H9 (cell line): ENCODE measurements around the gene IGDCC3. TPM values are rescaled to one million over a fixed set of nuclear protein-coding genes. Genes with fewer than 3 reads are reported as not detected.

Experiments used
- DNase-seq: peaks from one replicate; pipeline ENCODE4 v3.0.0-alpha.2; 2017
- H2AFZ ChIP-seq: one replicate; pipeline ENCODE4 v1.6.1; 2013; ENCODE audit warnings: mild to moderate bottlenecking, low read length, control low read depth, moderate library complexity
- H2AK5ac ChIP-seq: 2 replicates; pipeline ENCODE4 v1.6.1; 2013; ENCODE audit warnings: low read length, control low read depth, mixed read lengths; ENCODE audit not compliant: insufficient read length
- H2BK120ac ChIP-seq: one replicate; pipeline ENCODE4 v1.6.1; 2013; ENCODE audit warnings: low read depth, mild to moderate bottlenecking, low read length, control low read depth, inconsistent platforms; ENCODE audit not compliant: poor library complexity, severe bottlenecking
- H2BK12ac ChIP-seq: 2 replicates; pipeline ENCODE4 v1.6.1; 2013; ENCODE audit warnings: low read length, control low read depth, mixed read lengths, low read depth; ENCODE audit not compliant: insufficient read length
- H2BK15ac ChIP-seq: 2 replicates; pipeline ENCODE4 v1.6.1; 2013; ENCODE audit warnings: low read depth, low read length, control low read depth
- H2BK20ac ChIP-seq: one replicate; pipeline ENCODE4 v1.6.1; 2013; ENCODE audit warnings: low read depth, mild to moderate bottlenecking, low read length, control low read depth, inconsistent platforms; ENCODE audit not compliant: poor library complexity, severe bottlenecking
- H2BK5ac ChIP-seq: 2 replicates; pipeline ENCODE4 v1.6.1; 2013; ENCODE audit warnings: low read length, control low read depth, mixed read lengths; ENCODE audit not compliant: insufficient read length
- H3K14ac ChIP-seq: 2 replicates; pipeline ENCODE4 v1.6.1; 2013; ENCODE audit warnings: low read length, control low read depth; ENCODE audit not compliant: insufficient read depth
- H3K18ac ChIP-seq: 2 replicates; pipeline ENCODE4 v1.6.1; 2013; ENCODE audit warnings: low read depth, mild to moderate bottlenecking, mixed read lengths, low read length, control low read depth; ENCODE audit not compliant: insufficient read length
- H3K23ac ChIP-seq: 2 replicates; pipeline ENCODE4 v1.6.1; 2013; ENCODE audit warnings: low read length, control low read depth, mixed read lengths, low read depth; ENCODE audit not compliant: insufficient read length
- H3K23me2 ChIP-seq: 2 replicates; pipeline ENCODE4 v1.6.1; 2013; ENCODE audit warnings: low read depth, mild to moderate bottlenecking, mixed read lengths, low read length, control low read depth; ENCODE audit not compliant: insufficient read length, poor library complexity, severe bottlenecking
- H3K27ac ChIP-seq: 2 replicates; pipeline ENCODE4 v1.5.1; 2013; ENCODE audit warnings: low read length, control low read depth, mixed read lengths, low read depth; ENCODE audit not compliant: insufficient read length
- H3K27me3 ChIP-seq: 2 replicates; pipeline ENCODE4 v1.6.1; 2013; ENCODE audit warnings: low read length, control low read depth, inconsistent platforms; ENCODE audit not compliant: insufficient read depth
- H3K4ac ChIP-seq: 2 replicates; pipeline ENCODE4 v1.6.1; 2013; ENCODE audit warnings: low read depth, mild to moderate bottlenecking, control low read depth, inconsistent platforms, low read length, moderate library complexity
- H3K4me1 ChIP-seq: 2 replicates; pipeline ENCODE4 v1.6.1; 2013; ENCODE audit warnings: low read length, control low read depth, inconsistent platforms; ENCODE audit not compliant: insufficient read depth
- H3K4me2 ChIP-seq: 2 replicates; pipeline ENCODE4 v1.6.1; 2013; ENCODE audit warnings: low read length, control low read depth, mixed read lengths; ENCODE audit not compliant: insufficient read length, insufficient read depth
- H3K56ac ChIP-seq: 2 replicates; pipeline ENCODE4 v1.6.1; 2013; ENCODE audit warnings: low read depth, mild to moderate bottlenecking, mixed read lengths, low read length, control low read depth; ENCODE audit not compliant: insufficient read length
- H3K79me1 ChIP-seq: 2 replicates; pipeline ENCODE4 v1.6.1; 2013; ENCODE audit warnings: low read depth, mild to moderate bottlenecking, moderate library complexity, low read length, control low read depth, inconsistent platforms; ENCODE audit not compliant: insufficient read depth, poor library complexity, severe bottlenecking
- H3K79me2 ChIP-seq: 2 replicates; pipeline ENCODE4 v1.6.1; 2013; ENCODE audit warnings: low read length, control low read depth, inconsistent platforms; ENCODE audit not compliant: insufficient read depth
- H3K9ac ChIP-seq: 2 replicates; pipeline ENCODE4 v1.6.1; 2013; ENCODE audit warnings: low read length, control low read depth, mixed read lengths; ENCODE audit not compliant: insufficient read length; ENCODE audit errors: extremely low read depth
- H3K9me3 ChIP-seq: one replicate; pipeline ENCODE4 v1.6.1; 2013; ENCODE audit warnings: low read depth, low read length, inconsistent platforms; ENCODE audit not compliant: control insufficient read depth
- H3T11ph ChIP-seq: one replicate; pipeline ENCODE4 v1.6.1; 2013; ENCODE audit warnings: mild to moderate bottlenecking, low read length, control low read depth, inconsistent platforms
- H4K20me1 ChIP-seq: one replicate; pipeline ENCODE4 v1.6.1; 2013; ENCODE audit not compliant: control insufficient read depth, insufficient read length, insufficient read depth
- H4K5ac ChIP-seq: 2 replicates; pipeline ENCODE4 v1.6.1; 2013; ENCODE audit warnings: low read depth, mild to moderate bottlenecking, mixed read lengths, low read length, control low read depth; ENCODE audit not compliant: insufficient read length
- H4K8ac ChIP-seq: replicated peaks from 2 replicates; pipeline ENCODE4 v1.6.1; 2013; ENCODE audit warnings: low read length, control low read depth, mixed read lengths, low read depth; ENCODE audit not compliant: insufficient read length
- H4K91ac ChIP-seq: 2 replicates; pipeline ENCODE4 v1.6.1; 2013; ENCODE audit warnings: low read depth, mild to moderate bottlenecking, moderate library complexity, mixed read lengths, low read length, control low read depth; ENCODE audit not compliant: insufficient read length
- H3K27ac Mint-ChIP-seq, 3 experiments: 2 replicates in 2 of 3; 3 replicates in 1 of 3; pipeline ENCODE4 v1.8.0; 2020 to 2021; ENCODE audit warnings: mixed read lengths in 3 of 3, mild to moderate bottlenecking in 1 of 3, moderate library complexity in 1 of 3
- H3K27me3 Mint-ChIP-seq: 2 replicates; pipeline ENCODE4 v1.8.0; 2021; ENCODE audit warnings: low read depth, mild to moderate bottlenecking, moderate library complexity, mixed read lengths
- H3K36me3 Mint-ChIP-seq, 3 experiments: 2 replicates in 2 of 3; 3 replicates in 1 of 3; pipeline ENCODE4 v1.8.0; 2020 to 2021; ENCODE audit warnings: low read depth in 3 of 3, mixed read lengths in 3 of 3; ENCODE audit not compliant: insufficient read depth in 1 of 3
- H3K4me1 Mint-ChIP-seq, 2 experiments: 2 replicates each; pipeline ENCODE4 v1.8.0; 2020; ENCODE audit warnings: mixed read lengths in 2 of 2
- H3K4me3 Mint-ChIP-seq, 2 experiments: 2 replicates in 1 of 2; 3 replicates in 1 of 2; pipeline ENCODE4 v1.8.0; 2020 to 2021; ENCODE audit warnings: mild to moderate bottlenecking in 2 of 2, mixed read lengths in 2 of 2, moderate library complexity in 1 of 2
- H3K9me3 Mint-ChIP-seq, 2 experiments: 2 replicates in 1 of 2; 3 replicates in 1 of 2; pipeline ENCODE4 v1.8.0; 2020; ENCODE audit warnings: mild to moderate bottlenecking in 2 of 2, mixed read lengths in 2 of 2, moderate library complexity in 1 of 2
- WGBS: extraction: QIAGEN DNeasy Blood & Tissue Kit; methylation state at CpG from one replicate; pipeline ENCODE4 v1.1.7; 2013; ENCODE audit warnings: missing lambda C conversion rate, low lambda C conversion rate, mixed read lengths; ENCODE audit not compliant: insufficient read length; ENCODE audit errors: extremely low coverage; 5-methylcytosine and 5-hydroxymethylcytosine counted together
- total RNA-seq: library from RNA; stranded (reverse); gene quantifications from 2 replicates; pipeline ENCODE4 v1.2.1, GENCODE V29; 2021
- TF ChIP-seq, protein P1 (sequence below): fragments of 200-600 bp; sonication (generic); conservative IDR thresholded peaks from 3 replicates; pipeline ENCODE4 v1.8.0; 2021; ENCODE audit warnings: antibody characterized with exemption, mild to moderate bottlenecking

IGDCC3 gene
- total RNA-seq, 1 experiment from 2014 or later = 18.9 TPM

DNA sequence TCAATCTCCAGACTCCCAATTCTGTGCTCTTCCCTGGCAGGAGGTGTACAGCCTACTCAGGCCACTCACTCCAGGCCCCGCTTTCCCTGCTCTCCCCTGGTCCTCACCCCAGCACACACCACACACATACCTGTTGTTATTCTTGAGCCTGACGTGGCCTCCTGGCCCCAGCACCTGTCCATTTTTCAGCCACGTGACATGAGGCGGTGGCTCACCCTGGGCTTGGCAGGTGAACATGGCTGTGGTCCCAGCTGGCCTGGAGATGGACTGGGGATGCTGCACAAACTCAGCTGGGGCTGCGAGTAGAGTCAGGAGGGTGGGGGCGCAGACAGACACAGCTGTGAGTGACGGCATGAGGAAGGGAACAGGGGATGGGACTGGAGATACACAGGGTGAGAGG is 46.0 kb downstream of the IGDCC3 start:
- H3K9me3 ChIP-seq = no peaks in the 10 kb centered on the region
- H4K91ac ChIP-seq = no peak overlapping the region
- H2BK12ac ChIP-seq = no peak overlapping the region
- H3K27me3 Mint-ChIP-seq = no peaks in the 10 kb centered on the region; the same call in 1 of the 2 replicates
- no peak overlapping the region for H2BK120ac ChIP-seq
- H3K9ac ChIP-seq = no peak overlapping the region
- no peak overlapping the region for H3K4me2 ChIP-seq
- H2BK15ac ChIP-seq = no peak overlapping the region
- no peak overlapping the region for H3K18ac ChIP-seq
- no peak overlapping the region for H2AK5ac ChIP-seq
- TF ChIP-seq, protein P1, sequence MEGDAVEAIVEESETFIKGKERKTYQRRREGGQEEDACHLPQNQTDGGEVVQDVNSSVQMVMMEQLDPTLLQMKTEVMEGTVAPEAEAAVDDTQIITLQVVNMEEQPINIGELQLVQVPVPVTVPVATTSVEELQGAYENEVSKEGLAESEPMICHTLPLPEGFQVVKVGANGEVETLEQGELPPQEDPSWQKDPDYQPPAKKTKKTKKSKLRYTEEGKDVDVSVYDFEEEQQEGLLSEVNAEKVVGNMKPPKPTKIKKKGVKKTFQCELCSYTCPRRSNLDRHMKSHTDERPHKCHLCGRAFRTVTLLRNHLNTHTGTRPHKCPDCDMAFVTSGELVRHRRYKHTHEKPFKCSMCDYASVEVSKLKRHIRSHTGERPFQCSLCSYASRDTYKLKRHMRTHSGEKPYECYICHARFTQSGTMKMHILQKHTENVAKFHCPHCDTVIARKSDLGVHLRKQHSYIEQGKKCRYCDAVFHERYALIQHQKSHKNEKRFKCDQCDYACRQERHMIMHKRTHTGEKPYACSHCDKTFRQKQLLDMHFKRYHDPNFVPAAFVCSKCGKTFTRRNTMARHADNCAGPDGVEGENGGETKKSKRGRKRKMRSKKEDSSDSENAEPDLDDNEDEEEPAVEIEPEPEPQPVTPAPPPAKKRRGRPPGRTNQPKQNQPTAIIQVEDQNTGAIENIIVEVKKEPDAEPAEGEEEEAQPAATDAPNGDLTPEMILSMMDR = no peak
- H3K27ac Mint-ChIP-seq = peak overlapping the region in 1 of 3 experiments; percentile 41; a peak in 1 of 7 replicates
- H3K4me3 Mint-ChIP-seq = no peak overlapping the region
- H3K56ac ChIP-seq = no peak overlapping the region
- H3K9me3 Mint-ChIP-seq = no peaks in the 10 kb centered on the region; a peak in 1 of 5 replicates
- no peak overlapping the region for H3K27ac ChIP-seq
- H3K4ac ChIP-seq = no peak overlapping the region
- no peaks in the 10 kb centered on the region; the same call in 1 of the 2 replicates for H3K79me2 ChIP-seq
- H3T11ph ChIP-seq = no peak overlapping the region
- peaks cover 34 to 40% of the 10 kb centered on the region in 2 experiments for H3K4me1 Mint-ChIP-seq
- H3K79me1 ChIP-seq = no peaks in the 10 kb centered on the region
- H3K23ac ChIP-seq = no peak overlapping the region
- no peak overlapping the region for H2BK20ac ChIP-seq
- H4K5ac ChIP-seq = no peak overlapping the region
- no peak overlapping the region for H3K14ac ChIP-seq
- no peaks in the 10 kb centered on the region for H3K27me3 ChIP-seq
- H4K8ac ChIP-seq = no peak overlapping the region
- no peak for DNase-seq
- WGBS = no CpG with 5 or more reads among the region's 7 CpGs
- peaks cover 19 to 28% (median 25%) of the 10 kb centered on the region in 3 experiments; a peak in 6 of 7 replicates for H3K36me3 Mint-ChIP-seq
- H2AFZ ChIP-seq = no peak overlapping the region
- H2BK5ac ChIP-seq = no peak overlapping the region
- H4K20me1 ChIP-seq = no peaks in the 10 kb centered on the region
- H3K4me1 ChIP-seq = no peaks in the 10 kb centered on the region; the same call in 1 of the 2 replicates
- no peaks in the 10 kb centered on the region for H3K23me2 ChIP-seq
